NCI-H2171 treated with DMSO at 0.1 percent for 48 hours (cell line): ENCODE measurements around the gene ABI1.
A peak's percentile ranks its signal among the peaks of the same experiment; 100 is the strongest.

Experiments
- DNase-seq: peaks from one replicate; lab custom pipeline; 2025; lab: John Stamatoyannopoulos, UW

ABI1 gene

DNA sequence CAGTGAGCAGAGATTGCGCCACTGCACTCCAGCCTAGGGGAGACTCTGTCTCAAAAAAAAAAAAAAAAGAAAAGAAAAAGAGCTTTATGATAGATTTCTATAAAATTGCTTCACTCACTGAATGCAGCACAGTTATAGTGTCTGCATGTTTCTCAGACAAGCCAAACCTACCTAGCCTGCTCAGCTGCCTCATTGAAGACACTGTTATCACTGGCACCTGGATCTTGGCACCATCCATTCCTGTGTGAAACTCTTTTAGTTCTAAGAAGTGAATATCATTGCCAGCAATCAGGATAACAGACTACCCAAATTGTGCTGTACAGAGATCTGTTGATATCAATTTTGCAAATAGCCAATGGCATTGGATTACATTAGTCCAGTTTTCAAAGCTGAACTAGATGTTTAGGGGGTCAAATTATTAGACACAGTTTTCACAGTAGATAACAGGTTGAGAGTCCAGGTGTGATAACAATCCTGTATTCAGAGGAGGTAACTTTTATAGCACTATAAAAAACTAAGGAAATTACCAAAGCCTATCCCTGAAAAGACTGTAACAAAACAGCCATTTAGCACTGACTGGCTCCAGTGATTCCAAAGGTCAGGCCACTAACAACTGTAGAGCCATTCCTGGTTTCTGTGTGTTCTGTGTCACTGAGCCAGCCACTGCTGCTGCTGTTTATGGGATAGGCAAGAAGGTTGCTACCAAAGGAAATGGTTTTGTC is 146.2 kb downstream of the ABI1 start:
- DNase-seq: no peak

DNA sequence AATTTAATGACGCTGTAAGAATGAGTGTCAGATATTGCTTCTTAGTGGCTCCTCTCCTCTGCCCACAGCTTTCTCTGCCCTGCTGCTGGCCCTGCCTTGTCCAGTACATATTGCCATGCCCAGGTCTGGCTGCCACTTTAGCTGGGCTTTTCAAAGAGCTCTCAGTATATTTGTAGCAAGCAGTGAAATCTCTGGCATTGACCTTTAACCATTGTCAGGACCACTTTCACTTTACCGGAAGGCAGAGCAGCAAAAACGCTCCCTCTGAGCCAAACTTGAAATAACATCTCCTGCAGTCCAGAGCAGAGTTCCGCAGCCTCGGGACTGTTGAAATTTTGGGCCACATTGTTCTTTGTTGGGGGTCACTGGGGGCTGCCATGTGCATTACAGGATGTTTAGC is 149.4 kb downstream of the ABI1 start:
- DNase-seq: no peak

DNA sequence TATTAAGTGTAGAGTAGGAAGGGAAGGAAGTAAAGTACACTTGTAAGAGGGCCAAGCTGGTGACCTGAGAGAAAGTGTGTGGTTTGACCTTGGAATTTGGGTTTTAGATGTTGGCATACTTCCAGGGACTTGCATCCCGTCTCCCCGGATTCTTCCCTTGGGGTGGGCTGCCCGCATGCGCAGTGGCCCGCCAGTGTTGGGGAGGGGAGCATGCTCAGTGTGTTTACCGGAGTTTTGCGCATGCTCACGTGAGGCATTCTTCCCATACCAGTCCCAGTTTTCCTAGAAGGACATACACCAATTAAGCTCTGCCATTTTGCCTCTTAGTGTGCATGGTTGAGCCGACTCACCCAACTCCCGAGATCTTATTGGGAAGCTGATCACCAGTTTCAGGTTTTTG is 153.8 kb downstream of the ABI1 start:
- DNase-seq: no peak

DNA sequence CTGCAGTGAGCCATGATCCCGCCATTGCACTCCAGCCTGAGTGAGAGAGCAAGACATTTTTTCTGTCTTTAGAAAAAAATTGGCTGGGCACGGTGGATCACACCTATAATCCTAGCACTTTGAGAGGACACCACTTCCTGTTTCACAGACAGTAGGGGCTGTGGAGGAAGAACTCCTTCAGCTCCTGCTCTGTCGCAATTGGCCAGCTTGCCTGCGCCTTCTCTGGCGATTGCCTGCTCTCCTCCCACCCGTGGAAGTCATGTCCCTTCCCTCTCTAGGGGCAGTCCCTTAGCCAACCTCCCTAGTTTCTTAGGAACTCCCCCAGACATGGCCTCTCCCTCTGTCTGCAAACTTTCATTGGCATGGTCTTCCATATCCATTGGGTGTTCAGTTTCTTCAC is 154.6 kb downstream of the ABI1 start:
- no peak for DNase-seq

DNA sequence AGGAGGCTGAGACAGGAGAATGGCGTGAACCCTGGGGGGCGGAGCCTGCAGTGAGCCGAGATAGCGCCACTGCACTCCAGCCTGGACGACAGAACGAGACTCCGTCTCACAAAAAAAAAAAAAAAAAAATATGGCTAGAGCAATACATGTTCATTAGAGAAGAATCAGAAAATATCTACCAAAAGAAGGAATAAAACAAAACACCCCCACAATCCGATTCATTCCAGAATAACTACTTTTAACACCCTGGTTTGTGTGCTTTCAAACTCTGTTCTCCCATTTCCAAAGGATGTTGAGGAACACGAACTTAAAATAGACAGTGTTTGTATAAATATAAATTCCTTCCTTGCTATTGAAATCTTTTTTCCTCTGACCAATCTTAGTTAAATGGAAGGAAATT is 156.8 kb downstream of the ABI1 start:
- no peak for DNase-seq

DNA sequence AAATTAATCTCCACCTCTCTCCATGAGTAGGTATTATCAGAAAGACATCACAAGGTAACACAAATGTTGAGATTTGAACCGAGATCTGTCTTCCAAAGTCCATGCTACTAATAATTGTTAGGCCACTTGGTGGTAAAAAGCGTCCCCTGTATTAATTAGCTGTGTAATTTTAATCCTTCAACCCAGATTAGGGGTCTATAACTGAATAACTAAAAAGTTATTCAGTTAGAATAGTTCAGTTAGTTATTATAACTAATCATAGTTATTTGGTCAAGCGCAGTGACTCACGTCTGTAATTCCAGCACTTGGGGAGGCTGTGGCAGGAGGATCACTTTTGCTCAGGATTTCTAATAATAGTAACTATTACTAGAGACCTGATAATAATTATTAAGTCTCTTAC is 157.7 kb downstream of the ABI1 start:
- no peak for DNase-seq

DNA sequence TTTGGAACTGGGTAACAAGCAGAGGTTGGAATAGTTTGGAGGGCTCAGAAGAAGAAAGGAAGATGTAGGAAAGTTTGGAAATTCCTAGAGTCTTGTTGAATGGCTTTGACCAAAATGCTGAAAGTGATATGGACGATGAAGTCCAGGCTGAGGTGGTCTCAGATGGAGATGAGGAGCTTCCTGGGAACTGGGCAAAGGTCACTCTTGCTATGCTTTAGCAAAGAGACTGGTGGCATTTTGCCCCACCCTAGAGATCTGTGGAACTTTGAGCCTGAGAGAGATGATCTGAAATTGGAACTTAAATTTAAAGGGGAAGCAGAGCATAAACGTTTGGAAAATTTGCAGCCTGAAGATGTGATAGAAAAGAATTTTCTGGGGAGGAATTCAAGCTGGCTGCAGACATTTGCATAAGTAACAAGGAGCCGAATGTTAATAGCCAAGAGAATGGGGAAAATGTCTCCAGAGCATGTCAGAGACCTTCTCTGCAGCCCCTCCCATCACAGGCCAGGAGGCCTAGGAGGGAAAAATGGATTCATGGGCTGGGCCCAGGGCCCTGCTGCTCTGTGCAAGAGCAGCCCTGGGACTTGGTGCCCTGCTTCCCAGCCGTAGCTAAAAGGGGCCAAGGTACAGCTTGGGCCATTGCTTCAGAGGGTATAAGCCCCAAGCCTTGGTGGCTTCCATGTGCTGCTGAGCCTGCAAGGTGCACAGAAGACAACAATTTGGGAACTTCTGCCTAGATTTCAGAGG is 159.7 kb downstream of the ABI1 start:
- DNase-seq: no peak

DNA sequence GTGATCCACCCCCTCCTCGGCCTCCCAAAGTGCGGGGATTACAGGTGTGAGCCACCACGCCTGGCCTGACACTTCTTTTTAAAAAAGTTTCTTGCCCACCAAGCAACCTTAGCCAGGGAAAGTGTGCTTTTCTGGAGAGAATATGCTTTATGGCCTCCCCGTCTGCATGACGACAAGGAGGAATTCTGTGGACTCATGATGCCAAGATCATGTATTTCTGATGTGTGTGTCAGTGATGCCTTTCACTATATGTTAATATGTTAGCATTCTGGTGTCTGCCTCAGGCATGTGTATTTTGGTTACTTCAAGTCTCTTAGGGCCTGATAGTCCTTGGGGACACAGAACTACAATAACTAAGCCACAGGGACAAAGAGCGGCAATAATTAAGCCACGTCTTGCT is 161.1 kb downstream of the ABI1 start:
- no peak for DNase-seq

DNA sequence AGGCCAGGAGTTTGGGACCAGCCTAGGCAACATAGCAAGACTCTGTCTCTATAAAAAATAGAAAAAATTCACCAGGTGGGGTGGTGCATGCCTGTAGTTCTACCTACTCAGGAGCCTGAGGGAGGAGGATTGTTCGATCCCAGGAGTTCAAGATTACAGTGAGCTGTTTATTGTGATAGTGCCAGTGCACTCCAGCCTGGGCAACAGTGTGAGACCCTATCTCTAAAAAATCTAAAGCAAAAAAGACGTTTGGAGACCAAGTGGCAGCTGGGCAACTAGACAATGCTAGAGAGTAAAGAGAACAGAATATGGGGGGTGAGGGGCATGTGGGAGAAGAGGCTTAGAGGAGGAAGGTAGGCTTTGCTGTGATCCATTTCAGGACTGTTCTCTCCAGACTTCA is 161.8 kb downstream of the ABI1 start:
- no peak for DNase-seq

DNA sequence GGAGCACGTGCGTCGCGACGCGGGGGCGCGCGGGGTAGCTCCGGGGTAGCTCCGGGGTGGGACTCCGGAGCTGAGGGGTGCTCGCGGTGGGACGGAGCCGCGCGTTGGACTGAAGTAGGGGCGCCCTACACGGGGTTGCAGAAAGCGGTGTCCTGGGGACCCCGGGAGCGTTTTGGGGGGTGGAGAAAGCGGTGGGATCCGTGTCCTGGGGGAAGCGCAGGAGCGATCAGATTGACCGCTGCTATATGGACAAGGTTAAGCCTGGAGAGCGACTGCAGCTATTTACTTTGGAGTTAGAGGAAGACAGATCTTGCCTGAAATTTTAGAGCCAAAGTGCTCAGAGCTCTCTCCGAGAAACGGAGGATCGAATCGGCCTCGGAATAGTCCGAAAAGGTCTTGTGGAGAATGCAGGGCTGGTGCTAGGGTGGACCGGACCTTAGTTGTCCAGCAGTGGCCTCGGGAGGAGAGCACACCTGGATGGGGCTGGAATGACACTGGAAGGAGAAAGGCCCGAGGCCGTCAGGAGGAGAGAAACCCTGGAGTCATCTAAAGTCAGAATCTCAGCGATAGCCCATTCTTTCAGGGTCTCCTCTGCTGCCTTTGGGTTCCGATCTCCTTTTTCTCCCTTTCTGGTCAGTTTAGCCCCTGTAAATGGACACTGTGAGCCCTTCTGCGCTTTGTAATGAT is 162.7 kb downstream of the ABI1 start:
- DNase-seq: no peak

DNA sequence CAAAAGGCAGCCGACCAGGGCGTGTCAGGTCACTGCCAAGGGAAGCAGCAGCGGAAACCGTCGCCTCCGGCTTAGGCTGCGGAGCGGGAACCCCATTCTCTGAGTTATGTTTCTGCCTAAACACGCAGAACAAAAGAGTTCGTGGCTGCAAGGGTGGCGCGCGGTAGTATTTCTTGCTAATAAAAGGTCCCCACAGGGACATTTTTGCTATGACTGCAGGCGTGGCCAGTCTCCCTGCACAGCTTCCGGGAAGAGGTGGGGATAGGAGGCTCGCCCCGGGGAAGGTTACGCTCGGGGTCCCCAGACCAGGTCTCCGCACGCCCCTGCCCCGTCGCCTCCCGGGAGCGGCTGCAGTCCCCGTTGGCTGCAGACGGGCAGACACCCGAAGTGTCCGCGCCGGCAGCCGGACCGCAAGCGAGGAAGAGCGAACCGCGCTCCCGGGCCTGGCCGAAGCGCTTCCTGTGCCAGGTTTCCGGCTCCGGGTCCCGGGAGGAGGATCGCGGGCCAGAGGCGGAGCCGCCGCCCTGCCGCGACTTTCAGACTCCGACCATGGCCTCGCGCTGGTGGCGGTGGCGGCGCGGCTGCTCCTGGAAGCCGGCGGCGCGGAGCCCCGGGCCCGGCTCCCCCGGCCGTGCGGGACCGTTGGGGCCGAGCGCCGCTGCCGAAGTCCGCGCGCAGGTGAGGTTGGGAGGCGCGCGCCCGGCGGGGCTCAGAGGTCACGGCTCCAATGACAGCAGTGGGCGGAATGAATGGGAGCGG is 163.4 kb downstream of the ABI1 start, which contains the start of gene PDSS1:
Gene PDSS1, plus strand, starts transcription at position 539 of the 759 bp plus-strand sequence. Its CDS starts 11 bp downstream, at position 550.
- peak; percentile 65 for DNase-seq

DNA sequence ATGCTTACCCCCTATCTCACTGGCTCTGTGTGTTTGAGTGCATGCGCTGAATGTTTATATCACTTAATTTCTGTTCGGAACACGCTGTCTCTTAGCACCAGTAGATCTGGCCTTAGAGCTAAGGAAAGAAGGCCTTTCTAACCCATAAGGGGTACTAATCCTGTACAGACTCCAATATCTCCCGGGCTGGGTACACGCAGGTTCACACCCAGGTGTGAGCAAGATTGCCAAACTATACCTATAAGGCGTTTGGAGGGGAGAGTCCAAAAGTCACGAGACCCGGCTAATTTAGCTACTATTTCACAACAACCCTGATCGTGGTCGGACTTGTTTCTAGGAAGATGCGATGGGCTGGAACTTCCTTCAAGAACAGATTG is 164.0 kb downstream of the ABI1 start:
- DNase-seq: peak; percentile 65
